HG03575 (cell line): ENCODE results near the gene AMBRA1.

ENCODE experiments used
- ATAC-seq: cut with Tn5 transposase; IDR thresholded peaks from one replicate; pipeline ENCODE4 v1.9.1; 2021; ENCODE audit not compliant: unreplicated experiment, insufficient number of reproducible peaks, low FRiP score; ENCODE audit errors: extremely low read depth

Gene AMBRA1

GRCh38 chr11:46369458-46370152 lies 224.2 kb downstream of the AMBRA1 start:
- no peak for ATAC-seq

- no peak for ATAC-seq
Measured at GRCh38 chr11:46367916-46368267, 225.9 kb downstream of the AMBRA1 start.

DNA sequence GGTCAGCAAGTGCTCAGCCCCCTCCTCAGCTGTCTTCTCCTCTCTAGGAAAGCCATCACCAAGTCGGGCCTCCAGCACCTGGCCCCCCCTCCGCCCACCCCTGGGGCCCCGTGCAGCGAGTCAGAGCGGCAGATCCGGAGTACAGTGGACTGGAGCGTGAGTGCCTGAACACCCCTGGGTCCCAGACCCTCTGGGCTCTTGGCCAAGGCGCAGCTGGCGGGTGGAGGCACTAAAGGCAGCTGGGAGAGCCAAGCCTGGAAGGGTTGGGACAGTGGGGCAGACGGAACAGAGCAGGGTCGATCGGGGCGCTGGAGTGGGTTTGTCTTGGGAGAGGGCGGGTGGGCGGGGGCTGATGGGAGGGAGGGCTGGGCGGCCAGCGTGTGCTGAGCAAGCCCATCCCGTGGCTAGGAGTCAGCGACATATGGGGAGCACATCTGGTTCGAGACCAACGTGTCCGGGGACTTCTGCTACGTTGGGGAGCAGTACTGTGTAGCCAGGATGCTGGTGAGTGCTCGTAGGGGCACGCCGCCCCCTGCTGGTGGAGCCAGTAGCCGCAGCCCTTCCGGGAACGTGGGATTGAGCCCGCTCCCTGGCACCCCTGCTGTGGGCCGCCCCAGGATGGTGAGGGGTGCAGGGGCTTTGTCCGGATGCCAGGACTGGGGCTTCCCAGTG lies 226.4 kb downstream of the AMBRA1 start:
- ATAC-seq = no peak

DNA sequence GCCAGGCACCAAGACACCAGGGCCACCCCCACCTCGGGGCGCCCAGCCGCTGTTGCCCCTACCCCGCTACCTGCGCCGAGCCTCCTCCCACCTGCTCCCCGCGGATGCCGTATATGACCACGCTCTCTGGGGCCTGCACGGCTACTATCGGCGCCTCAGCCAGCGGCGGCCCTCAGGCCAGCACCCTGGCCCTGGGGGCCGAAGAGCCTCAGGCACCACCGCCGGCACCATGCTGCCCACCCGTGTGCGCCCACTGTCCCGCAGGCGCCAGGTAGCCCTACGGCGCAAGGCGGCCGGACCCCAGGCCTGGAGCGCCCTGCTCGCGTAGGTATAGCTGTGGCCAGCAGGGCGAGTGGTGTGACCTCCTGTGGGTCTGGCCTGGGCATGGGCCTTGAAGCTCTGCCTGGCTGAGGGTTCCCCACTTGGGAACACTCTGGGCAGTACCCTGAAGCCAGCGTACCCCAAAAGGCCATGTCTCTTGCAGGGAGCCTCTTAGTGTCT lies 227.1 kb downstream of the AMBRA1 start:
- ATAC-seq = no peak

DNA sequence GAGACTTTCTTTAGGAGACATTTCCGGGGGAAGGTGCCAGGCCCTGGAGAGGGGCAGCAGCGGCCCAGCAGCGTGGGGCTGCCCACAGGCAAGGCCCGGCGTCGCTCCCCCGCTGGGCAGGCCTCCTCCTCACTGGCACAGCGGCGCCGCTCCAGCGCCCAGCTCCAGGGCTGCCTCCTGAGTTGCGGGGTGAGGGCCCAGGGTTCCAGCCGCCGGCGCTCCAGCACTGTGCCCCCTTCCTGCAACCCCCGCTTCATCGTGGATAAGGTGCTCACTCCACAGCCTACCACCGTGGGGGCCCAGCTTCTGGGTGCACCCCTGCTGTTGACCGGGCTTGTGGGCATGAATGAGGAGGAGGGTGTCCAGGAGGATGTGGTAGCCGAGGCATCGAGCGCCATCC lies 227.6 kb downstream of the AMBRA1 start:
- no peak for ATAC-seq

DNA sequence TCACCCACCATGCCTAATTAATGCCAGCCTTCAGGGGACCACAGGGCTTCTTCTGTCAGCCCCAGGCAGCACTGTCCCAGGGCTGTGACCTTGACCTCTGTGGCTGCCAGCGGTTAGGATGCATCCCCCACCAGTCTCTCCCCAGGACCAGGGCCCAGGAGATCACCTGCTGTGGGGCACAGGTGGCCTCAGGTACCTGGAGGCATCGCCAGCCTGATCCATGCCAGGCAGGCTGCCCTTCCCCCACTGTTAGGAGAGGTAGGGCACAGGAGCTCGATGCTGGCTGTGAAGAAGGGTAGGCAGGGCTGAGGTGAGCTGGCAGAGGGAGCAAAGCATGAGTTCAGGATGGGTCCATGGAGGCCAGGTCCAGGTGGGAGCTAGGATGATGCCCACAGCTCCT lies 229.0 kb downstream of the AMBRA1 start:
- ATAC-seq = no peak

- no peak for ATAC-seq
Measured at GRCh38 chr11:46364056-46364455, 229.8 kb downstream of the AMBRA1 start.

DNA sequence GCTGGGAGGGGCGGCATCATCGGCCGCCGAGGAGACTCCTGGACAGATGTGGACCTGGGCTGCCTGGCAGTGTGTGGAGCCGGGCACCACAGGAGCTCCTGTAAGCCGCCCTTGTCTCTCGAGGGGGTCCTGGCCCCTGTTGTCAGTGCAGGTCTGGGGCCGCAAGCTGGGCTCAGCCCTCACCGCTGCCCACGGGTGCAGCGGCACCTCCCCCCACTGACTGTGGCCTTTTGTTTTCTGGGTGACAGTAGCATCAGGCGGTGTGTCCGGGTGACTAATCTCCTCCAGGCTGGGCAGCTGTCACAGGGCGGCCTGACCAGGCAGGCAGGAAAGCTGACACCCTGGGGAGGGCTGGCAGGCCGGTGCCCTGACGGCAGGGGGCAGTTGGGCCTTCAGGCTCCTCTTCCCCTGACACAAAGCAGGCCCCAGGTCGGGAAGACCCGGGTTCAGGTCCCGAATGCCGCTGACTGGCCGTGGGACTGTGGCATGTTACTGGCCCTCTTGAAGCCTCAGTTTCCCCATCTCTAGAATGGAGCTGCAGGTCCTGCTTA lies 230.3 kb downstream of the AMBRA1 start:
- no peak for ATAC-seq

GRCh38 chr11:46363031-46363407 lies 230.8 kb downstream of the AMBRA1 start:
- ATAC-seq = no peak

DNA sequence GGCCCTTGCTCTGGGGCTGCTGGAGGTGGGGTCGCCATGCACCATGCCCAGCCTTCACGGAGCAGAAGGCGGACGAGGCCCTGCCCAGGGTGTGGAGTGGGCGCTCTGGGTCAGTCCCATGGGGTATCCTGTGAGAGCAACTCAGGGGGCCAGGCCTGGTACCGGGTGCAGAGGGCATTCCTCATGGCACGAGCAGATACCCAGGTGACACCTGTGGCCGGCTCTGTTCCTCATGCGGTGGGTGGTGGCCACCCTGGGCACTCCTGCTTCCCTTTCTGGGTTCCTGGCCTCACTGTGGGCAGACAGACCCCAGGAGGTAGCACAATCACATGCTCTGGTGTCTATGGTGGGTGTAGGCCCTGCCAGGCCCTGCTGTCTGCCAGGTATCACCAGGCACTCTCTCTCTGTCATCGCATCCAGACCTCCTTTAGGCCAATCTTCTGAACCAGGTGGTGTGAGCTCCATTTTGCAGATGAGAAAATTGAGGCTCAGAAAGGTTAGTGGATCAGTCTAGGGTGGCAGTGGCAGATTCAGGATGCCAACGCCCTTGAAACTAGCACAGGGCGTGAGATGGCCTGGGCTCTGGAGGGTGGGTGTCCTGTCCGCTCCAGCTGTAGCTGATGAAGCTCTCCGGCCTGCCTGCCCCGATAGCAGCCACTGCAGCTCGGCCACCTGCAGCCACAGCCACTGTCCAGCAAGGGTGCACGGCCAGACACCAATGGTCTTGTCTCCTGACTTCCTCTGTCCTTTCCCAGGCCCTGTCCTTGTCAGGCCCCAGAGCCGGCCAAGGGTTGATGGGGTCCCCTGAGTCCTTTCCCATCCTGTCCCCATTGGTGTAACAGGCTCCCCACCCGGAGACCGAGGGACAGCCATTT lies 231.4 kb downstream of the AMBRA1 start:
- ATAC-seq = no peak

GRCh38 chr11:46361283-46362155 lies 232.3 kb downstream of the AMBRA1 start:
- no peak for ATAC-seq

- ATAC-seq = no peak
Measured at GRCh38 chr11:46360878-46361277, 232.9 kb downstream of the AMBRA1 start.

GRCh38 chr11:46359953-46360352 lies 233.9 kb downstream of the AMBRA1 start:
- no peak for ATAC-seq

- ATAC-seq = no peak
Measured at GRCh38 chr11:46357483-46357936, 236.3 kb downstream of the AMBRA1 start.

- ATAC-seq = no peak
Measured at GRCh38 chr11:46356924-46357482, 236.8 kb downstream of the AMBRA1 start.

GRCh38 chr11:46353698-46354097 lies 240.1 kb downstream of the AMBRA1 start:
- no peak for ATAC-seq

DNA sequence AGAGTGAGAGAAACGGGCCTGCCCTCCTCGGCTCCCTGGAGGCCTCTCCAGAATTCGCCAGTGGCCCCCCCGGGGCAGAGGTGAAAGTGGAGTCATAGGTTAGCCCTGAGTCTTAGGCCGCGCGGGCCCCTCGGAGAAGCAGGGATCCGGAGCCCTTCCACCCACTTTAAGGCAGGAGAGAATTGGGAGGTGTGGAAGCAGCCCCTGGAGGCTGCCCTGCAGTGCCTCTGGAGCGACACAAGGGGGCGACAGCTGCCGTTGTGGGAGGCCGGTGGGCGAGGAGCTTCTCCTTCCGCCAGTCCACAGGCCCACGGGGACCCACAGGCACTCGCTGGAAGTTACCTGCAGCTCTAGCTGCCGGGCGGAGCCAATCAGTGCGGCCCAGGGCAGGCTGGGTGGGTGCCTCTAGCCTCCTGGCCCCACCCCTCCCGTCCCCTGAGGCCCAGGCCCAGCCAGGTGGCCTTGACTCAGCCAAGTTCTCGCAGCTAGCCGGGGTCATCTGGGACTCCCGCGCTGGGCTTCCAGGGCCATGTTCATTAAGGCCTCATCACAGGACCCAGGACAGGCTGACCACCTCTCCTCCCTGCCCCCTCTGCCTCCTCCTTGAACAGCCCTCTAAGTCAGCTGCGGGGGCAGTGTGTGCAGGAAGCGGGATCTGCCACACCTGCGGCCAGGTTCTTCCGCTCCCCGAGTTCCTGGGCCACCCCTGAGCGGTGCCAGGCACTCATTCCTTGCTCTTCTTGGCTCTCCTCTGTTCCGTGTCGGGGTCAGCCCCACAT lies 241.6 kb downstream of the AMBRA1 start:
- ATAC-seq = no peak

DNA sequence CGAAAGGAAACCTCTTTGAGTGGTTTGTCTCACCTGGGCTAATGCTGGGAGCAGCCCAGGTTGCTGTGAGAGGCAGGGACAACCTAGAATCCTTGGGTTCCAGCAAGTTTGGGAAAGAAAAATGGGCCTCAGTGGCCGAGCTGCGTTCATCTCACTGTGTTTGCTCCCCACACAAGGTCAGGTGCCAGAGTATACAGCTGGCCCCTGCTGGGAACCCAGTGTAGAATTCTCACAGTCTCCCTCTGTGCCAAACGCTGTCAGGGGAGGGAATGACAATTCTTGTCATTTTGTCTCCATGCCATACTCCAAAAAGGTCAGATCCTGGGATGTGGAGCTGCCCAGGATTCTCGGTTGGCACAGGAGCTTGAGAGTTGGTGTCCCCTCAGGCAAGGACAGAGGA lies 242.2 kb downstream of the AMBRA1 start:
- no peak for ATAC-seq
